CD4-positive, alpha-beta T cell treated with Interferon alpha-2 for 1 hour (primary cell): Measurements from ENCODE around the gene HHLA2.
A peak's percentile ranks its signal among the peaks of the same experiment; 100 is the strongest.

Source experiments
- DNase-seq, 2 donors: peaks; one replicate each; pipeline ENCODE4 v3.0.0-alpha.2; 2020 to 2022

Gene HHLA2

GRCh38 chr3:108394563-108394962 is 98.2 kb downstream of the HHLA2 start:
- no peak for DNase-seq

GRCh38 chr3:108396336-108396735 is 100.0 kb downstream of the HHLA2 start:
- DNase-seq: no peak

GRCh38 chr3:108398510-108398909 is 102.2 kb downstream of the HHLA2 start:
- DNase-seq: no peak

GRCh38 chr3:108401836-108402235 is 105.5 kb downstream of the HHLA2 start:
- no peak for DNase-seq

GRCh38 chr3:108403198-108403597 is 106.8 kb downstream of the HHLA2 start:
- DNase-seq: no peak

GRCh38 chr3:108403686-108404345 is 107.5 kb downstream of the HHLA2 start:
- DNase-seq: no peak

- DNase-seq: no peak
Observed at GRCh38 chr3:108404368-108404767, 108.0 kb downstream of the HHLA2 start.

- DNase-seq: no peak
Observed at GRCh38 chr3:108406063-108406660, 109.8 kb downstream of the HHLA2 start.

GRCh38 chr3:108406661-108407206 is 110.4 kb downstream of the HHLA2 start:
- peak; percentile 15 to 69 for DNase-seq

- DNase-seq: no peak
Observed at GRCh38 chr3:108407886-108408285, 111.5 kb downstream of the HHLA2 start.

GRCh38 chr3:108408883-108409799 is 112.8 kb downstream of the HHLA2 start:
- no peak for DNase-seq

GRCh38 chr3:108409800-108410178 is 113.4 kb downstream of the HHLA2 start:
- DNase-seq: no peak

- DNase-seq: no peak
Observed at GRCh38 chr3:108410531-108410984, 114.2 kb downstream of the HHLA2 start.

- no peak for DNase-seq
Observed at GRCh38 chr3:108412121-108412750, 115.9 kb downstream of the HHLA2 start.

GRCh38 chr3:108414007-108414406 is 117.7 kb downstream of the HHLA2 start:
- no peak for DNase-seq

GRCh38 chr3:108415661-108416060 is 119.3 kb downstream of the HHLA2 start:
- no peak for DNase-seq

- DNase-seq: no peak
Observed at GRCh38 chr3:108416111-108416869, 119.9 kb downstream of the HHLA2 start.

- DNase-seq: no peak
Observed at GRCh38 chr3:108420926-108421325, 124.6 kb downstream of the HHLA2 start.
